GM21723 (cell line): ENCODE measurements around the gene LRRFIP1.

Source experiments
- ATAC-seq: cut with Tn5 transposase; IDR thresholded peaks from one replicate; pipeline ENCODE4 v1.9.1; 2021; ENCODE audit warnings: mild to moderate bottlenecking, moderate library complexity; ENCODE audit not compliant: unreplicated experiment

Gene LRRFIP1

GRCh38 chr2:237616734-237617586, 10.4 kb upstream of the LRRFIP1 start:
- no peak for ATAC-seq

- ATAC-seq: no peak
Measured at GRCh38 chr2:237617587-237617982, 9.8 kb upstream of the LRRFIP1 start.

GRCh38 chr2:237618449-237618848, 8.9 kb upstream of the LRRFIP1 start:
- ATAC-seq: no peak

GRCh38 chr2:237623428-237624403, 3.7 kb upstream of the LRRFIP1 start:
- ATAC-seq: no peak

- no peak for ATAC-seq
Measured at GRCh38 chr2:237624565-237624964, 2.8 kb upstream of the LRRFIP1 start.

GRCh38 chr2:237625216-237625705, 2.1 kb upstream of the LRRFIP1 start:
- no peak for ATAC-seq

- no peak for ATAC-seq
Measured at GRCh38 chr2:237625777-237626176, 1.6 kb upstream of the LRRFIP1 start.

- no peak for ATAC-seq
Measured at GRCh38 chr2:237626813-237627440, 460 bp upstream of the LRRFIP1 start.

- ATAC-seq: no peak
Measured at GRCh38 chr2:237628247-237629187, 1.1 kb downstream of the LRRFIP1 start.

- ATAC-seq: no peak
Measured at GRCh38 chr2:237629188-237629534, 1.8 kb downstream of the LRRFIP1 start.

GRCh38 chr2:237629739-237630138, 2.4 kb downstream of the LRRFIP1 start:
- no peak for ATAC-seq

- ATAC-seq: no peak
Measured at GRCh38 chr2:237630216-237631000, 3.0 kb downstream of the LRRFIP1 start.

- no peak for ATAC-seq
Measured at GRCh38 chr2:237631007-237631785, 3.8 kb downstream of the LRRFIP1 start.

GRCh38 chr2:237631801-237632585, 4.6 kb downstream of the LRRFIP1 start:
- ATAC-seq: no peak

GRCh38 chr2:237633061-237633561, 5.7 kb downstream of the LRRFIP1 start:
- ATAC-seq: no peak

- ATAC-seq: no peak
Measured at GRCh38 chr2:237636578-237636977, 9.2 kb downstream of the LRRFIP1 start.

GRCh38 chr2:237637429-237638135, 10.2 kb downstream of the LRRFIP1 start:
- no peak for ATAC-seq
